Activated T-cell treated with anti-CD3 and anti-CD28 coated beads, Interleukin-2, amount 50 U/mL, for 48 hours (primary cell): Measurements from ENCODE around the gene OR3A3.
"Not testable (repeated sequence)": the region's sequence is repeated elsewhere in the genome, so short reads cannot be mapped to it uniquely, and the experiment has no call there.

Experiments used
- DNase-seq, 2 experiments: peaks; one replicate each; pipeline ENCODE4 v3.0.0-alpha.2; 2020

Gene OR3A3

DNA sequence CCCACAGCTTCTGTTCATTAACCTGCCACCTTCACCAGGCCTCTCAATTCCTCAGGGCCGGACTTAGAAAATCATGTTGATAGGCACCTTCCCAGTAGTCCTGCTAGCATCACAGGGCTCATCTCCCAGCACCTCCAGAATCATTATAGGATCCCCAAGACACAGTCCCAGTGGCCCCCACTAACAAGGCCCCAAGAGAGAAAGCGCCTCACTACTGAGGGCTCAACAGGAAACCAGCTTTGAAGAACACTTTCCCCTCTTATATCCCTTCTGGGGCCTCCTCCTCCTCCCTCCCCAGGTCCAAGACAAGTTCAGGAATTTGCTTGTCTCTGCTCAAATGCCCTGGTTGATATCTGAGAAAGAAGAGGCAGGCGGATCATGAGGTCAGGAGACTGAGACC lies at the start of gene OR3A3:
Gene OR3A3 (plus strand): TSS at position 301 of the 400 bp plus-strand sequence.
- DNase-seq = no peak

GRCh38 chr17:3371167-3371566 lies 40.0 kb upstream of the OR3A3 start:
- DNase-seq = not testable (repeated sequence)

DNA sequence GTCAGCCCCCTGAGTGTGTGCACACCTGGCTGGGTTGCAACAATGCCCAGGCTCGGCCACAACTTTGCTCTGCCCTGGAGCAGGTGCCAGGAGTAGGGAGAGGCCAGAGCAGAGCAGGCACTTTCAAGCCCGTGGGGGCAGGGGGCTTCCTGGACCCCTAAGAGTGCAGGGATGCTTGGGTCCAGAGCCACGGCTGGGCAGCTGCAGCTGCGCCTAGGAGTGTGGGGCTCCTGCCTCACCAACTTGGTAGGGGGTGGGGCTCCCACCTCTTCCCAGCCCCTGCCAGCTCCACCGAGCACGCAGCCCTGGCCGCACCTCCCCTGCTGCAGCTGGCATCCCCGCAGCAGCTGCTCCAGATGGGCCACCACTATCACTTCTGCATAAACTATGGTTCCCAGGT lies 32.8 kb upstream of the OR3A3 start:
- DNase-seq = no peak

GRCh38 chr17:3381957-3382356 lies 29.2 kb upstream of the OR3A3 start:
- no peak for DNase-seq

DNA sequence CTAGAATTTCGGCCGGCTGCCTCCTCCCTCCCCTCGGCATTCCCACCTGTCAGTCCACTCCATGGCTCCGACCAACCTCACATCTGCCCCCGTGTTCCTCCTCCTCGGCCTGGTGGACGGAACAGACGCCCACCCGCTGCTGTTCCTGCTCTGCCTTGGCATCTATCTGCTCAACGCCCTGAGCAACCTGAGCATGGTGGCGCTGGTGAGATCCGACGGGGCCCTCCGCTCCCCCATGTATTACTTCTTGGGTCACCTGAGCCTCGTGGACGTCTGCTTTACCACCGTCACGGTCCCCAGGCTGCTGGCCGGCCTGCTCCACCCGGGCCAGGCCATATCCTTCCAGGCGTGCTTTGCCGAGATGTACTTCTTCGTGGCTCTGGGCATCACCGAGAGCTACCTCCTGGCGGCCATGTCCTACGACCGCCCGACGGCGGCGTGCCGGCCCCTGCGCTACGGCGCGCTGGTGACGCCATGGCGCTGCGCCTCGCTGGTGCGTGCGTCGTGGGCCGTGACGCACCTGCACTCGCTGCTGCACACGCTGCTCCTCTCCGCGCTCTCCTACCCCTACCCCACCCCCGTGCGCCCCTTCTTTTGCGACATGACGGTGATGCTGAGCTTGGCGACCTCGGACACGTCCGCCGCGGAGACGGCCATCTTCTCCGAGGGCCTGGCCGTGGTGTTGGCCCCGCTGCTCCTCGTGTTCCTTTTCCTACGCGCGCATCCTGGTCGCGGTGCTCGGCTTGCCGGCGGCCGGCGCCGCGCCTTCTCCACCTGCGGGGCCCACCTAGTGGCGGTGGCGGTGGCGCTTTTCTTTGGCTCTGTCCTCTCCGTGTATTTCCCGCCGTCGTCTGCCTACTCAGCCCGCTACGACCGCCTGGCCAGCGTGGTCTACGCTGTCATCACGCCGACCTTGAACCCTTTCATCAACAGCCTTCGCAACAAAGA lies 25.0 kb upstream of the OR3A3 start, which contains the start of gene OR3A2:
Gene OR3A2 (minus strand): TSS at position 440 of the 948 bp plus-strand sequence.
- peak in 1 of 2 experiments; percentile 29 for DNase-seq

- DNase-seq = no peak
These were observed 21.4 kb upstream of the OR3A3 start for GRCh38 chr17:3389791-3390190.

DNA sequence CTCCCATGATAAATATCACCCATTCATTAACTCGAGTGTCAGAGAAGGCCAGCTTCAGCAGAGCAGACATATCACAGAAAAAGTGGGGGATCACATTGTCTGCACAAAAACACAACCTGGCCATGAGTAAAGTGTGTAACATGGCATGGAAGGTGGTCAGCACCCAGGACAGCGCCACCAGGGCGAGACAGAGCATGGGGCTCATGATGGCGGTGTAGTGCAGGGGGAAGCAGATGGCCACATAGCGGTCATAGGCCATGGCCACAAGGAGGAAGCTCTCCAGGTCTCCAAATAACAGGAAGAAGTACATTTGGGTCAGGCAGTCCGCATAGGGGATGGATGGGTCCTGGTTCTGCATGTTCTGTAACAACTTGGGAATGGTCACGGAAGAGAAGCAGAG lies 13.4 kb upstream of the OR3A3 start:
- DNase-seq = peak in 1 of 2 experiments; percentile 28

DNA sequence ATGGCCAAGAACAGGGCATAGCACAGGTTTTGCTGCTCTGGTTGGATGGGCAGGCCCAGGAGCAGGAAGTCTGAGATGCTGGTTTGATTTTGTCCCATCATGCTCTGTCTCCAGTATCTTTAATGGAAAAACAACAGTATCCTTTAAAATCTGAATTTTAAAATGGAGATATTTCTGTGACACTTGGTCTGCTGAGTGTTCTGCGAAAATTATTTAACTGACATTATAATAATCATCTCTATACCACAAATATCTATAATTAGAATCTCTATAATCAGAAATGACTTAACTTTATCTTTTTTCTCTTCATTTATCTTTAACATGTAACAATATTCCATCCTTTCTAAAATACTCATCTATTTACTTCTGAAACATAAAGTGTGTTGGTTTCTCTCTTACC lies 12.9 kb upstream of the OR3A3 start, which contains the start of gene OR1E1:
Gene OR1E1 (minus strand): TSS at position 101 of the 400 bp plus-strand sequence. CDS start 0 bp downstream, at position 101.
- no peak for DNase-seq

- no peak for DNase-seq
These were observed 11.1 kb upstream of the OR3A3 start for GRCh38 chr17:3400055-3400454.

DNA sequence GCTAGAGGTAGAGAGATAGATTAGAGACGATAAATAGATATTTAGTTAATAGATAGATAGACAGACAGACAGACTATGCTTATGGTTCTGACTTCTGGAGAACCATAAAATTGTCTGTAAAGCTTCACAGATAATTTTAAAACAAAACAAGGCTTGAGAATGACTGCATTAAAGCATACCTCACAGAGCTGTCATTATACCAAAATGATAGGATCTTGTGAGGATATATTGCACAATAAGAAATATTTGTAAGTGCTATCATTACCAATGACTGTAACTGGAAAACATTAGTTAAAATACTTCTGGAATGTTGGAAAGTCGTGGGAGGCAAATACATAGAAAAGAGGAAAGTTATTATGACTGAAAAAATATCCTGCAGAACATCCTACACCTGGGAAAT lies 9.4 kb upstream of the OR3A3 start:
- DNase-seq = no peak

GRCh38 chr17:3403856-3404255 lies 7.3 kb upstream of the OR3A3 start:
- DNase-seq = not testable (repeated sequence)

DNA sequence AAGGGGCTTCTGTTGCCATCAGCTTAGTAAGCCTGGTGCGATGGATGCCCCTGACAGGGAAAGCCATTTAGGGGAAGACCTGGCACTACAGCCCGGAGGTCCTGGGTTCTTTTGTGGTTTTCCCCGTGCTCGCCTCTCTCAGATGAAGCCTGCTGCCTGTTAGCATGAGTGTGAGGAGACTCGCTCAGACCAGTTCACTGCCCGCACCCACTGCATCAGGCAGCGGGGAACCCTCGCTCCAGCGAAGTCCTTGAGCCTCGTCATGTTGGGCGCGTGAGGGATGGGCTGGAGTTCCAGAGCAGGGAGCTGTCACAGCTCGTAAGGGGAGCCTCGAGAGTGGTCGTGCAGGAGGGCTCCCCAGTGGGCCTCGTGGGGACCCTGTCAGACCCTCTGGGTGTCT lies 1.0 kb downstream of the OR3A3 start:
- DNase-seq = not testable (repeated sequence)

DNA sequence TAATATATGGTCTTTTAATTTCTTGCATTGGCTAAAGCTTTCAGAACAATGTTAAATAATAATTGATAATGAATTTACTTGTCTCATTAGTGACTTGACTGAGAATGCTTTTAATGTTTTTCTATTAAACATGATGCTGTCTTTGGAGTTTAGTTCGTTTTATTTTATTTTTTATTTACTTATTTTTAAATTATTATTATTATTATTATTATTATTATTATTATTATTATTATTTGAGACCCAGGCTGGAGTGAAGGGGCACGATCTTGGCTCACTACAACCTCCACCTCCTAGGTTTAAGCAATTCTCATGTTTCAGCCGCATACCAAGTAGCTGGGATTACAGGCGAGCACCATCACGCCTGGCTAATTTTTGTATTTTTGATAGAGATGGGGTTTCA lies 4.4 kb downstream of the OR3A3 start:
- no peak for DNase-seq

DNA sequence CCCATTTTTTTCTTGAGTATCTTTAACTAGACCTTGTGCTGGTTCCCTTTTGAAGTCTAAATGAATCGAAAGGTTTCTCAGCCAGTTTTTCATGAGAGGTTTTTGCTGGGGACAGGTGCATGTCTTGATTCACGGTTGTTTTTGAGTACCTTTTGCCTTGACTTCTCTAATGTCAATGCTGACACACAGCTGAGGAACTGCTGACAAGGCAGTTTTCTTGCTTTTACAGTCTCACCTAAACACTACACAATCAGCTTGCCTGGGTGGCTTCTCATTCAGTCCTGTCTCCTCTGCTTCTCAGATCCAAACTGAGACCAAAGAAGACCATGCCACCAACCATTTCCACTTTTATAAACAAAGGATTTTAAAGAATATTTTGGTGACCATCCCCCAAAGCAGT lies 7.1 kb downstream of the OR3A3 start:
- DNase-seq = no peak

- DNase-seq = peak in 1 of 2 experiments; percentile 17
These were observed 22.0 kb downstream of the OR3A3 start for GRCh38 chr17:3433215-3433614.

- no peak for DNase-seq
These were observed 22.6 kb downstream of the OR3A3 start, which contains the start of gene OR1E2 for GRCh38 chr17:3433741-3434140. Gene OR1E2, minus strand, starts transcription at chr17:3433841. Its CDS starts 0 bp downstream, at chr17:3433841.

- no peak for DNase-seq
These were observed 27.2 kb downstream of the OR3A3 start for GRCh38 chr17:3438368-3438767.

- no peak for DNase-seq
These were observed 29.3 kb downstream of the OR3A3 start for GRCh38 chr17:3440451-3440850.

DNA sequence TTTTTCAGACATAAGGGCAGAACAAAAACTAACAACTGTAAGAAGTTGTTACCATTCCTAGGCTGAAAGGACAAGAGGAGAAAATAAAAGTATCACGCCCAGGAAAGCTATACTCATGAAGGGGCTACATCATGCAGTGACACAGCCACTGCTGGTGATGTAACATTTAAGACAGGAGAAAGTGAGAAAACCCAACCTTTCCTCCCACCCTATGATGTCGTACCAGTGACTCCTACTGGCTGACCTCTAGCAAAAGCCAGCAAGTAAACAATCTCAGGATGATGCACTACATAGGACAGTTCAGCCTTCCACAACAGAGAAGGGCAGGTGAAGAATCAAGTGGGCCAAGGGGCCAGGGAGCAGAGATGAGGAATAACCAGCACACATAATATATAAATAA lies 36.5 kb downstream of the OR3A3 start:
- DNase-seq = no peak

DNA sequence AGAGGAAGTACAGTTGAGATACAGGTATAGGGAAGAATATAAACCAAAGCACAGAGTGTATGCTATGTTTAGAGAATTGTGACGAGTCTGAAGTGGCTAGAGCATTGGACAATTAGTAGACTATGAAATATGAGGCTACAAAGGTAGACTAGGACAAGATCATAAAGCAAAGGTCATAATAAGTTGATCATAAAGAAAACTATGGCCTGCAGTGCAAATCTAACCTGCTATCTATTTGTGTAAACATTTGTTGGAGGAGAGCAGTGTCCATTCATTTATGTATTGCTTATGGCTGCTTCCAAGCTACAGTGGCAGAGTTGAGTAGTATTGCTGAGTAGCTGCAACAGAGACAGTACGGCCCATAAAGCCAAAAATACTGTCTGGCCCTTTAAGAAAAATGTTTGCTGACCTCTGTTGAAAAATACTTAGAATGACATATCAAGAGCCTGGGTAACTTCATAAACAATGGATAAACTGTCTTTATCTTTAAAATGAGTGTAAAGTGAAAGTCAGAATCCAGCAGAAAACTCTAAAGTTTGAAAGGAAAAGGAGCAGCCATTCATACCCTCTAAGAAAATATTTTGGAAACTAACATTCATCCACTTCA lies 37.0 kb downstream of the OR3A3 start:
- no peak for DNase-seq

DNA sequence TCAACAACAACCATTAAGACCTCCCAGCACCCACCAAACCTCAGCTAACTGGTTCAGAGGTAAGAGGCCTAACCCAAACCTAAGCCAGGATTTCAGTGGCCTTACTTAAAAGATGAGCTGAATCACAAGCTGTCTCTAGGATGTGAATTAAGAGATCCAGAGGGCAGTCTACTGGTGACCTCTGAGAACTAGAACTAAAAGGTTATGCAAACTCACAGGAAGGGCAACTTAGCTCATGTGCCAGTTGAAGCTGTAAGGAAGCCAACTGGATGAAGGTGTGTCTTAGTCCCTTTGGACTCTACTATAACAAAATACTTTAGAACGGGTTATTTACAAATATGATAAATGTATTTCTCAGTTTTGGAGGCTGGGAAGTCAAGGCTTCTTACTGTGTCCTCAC lies 55.2 kb downstream of the OR3A3 start:
- not testable (repeated sequence) for DNase-seq

- DNase-seq = no peak
These were observed 58.4 kb downstream of the OR3A3 start for GRCh38 chr17:3469529-3469928.

GRCh38 chr17:3471599-3471998 lies 60.4 kb downstream of the OR3A3 start, which contains the start of gene SPATA22:
Gene SPATA22, minus strand, starts transcription at chr17:3471819. Its CDS starts 2,494 bp downstream, at chr17:3469325.
- DNase-seq = no peak

DNA sequence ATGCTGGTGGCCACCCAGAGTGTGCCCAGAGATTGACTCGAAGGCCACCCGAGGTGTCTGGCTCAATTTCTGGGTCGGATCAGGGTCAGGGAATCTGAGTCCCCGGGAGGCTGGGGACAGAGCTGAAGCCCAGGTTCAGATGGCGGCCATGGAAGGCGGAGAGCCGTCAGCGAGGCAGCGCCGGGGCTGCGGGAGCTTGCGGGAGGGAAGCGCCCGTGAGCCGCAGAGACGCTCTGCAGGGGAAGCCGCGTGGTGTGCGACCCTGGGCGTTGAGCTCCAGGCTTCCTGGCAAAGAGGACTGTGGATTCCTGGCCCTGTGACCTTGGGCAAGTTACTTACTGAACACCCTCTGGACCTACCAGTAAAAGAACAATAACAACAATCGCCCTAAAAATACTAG lies 61.0 kb downstream of the OR3A3 start:
- DNase-seq = no peak
